GM23338 (cell line): Measurements from ENCODE around the gene RIPK1.

Source experiments
- EZH2 ChIP-seq: fragments of 200-600 bp; sonication (generic); IDR thresholded peaks from one replicate; pipeline ENCODE4 v1.8.0; 2017; ENCODE audit warnings: antibody characterized with exemption, mild to moderate bottlenecking, low read depth; ENCODE audit not compliant: unreplicated experiment
- EZH2phosphoT487 ChIP-seq: fragments of 200-600 bp; sonication (generic); IDR thresholded peaks from one replicate; pipeline ENCODE4 v1.8.1; 2018; ENCODE audit warnings: antibody characterized with exemption; ENCODE audit not compliant: unreplicated experiment
- JUNB ChIP-seq: IDR thresholded peaks from one replicate; pipeline ENCODE4 v1.6.1; 2016; ENCODE audit warnings: antibody characterized with exemption; ENCODE audit not compliant: unreplicated experiment
- NANOG ChIP-seq: IDR thresholded peaks from 2 replicates; pipeline ENCODE4 v1.6.1; 2016; ENCODE audit warnings: antibody characterized with exemption, borderline replicate concordance
- POLR2AphosphoS5 ChIP-seq: IDR thresholded peaks from 2 replicates; pipeline ENCODE4 v1.6.1; 2016; ENCODE audit warnings: antibody characterized with exemption, low read depth
- STAT1 ChIP-seq: IDR thresholded peaks from one replicate; pipeline ENCODE4 v1.6.1; 2016; ENCODE audit warnings: antibody characterized with exemption; ENCODE audit not compliant: unreplicated experiment
- TF ChIP-seq, protein P1 (sequence below), 2 experiments: fragments of 200-600 bp in 1 of 2; sonication (generic) in 1 of 2; conservative IDR thresholded peaks; 2 replicates each; pipeline versions ENCODE4 v1.5.1 to v1.6.1; 2016 to 2017; ENCODE audit warnings: antibody characterized with exemption in 2 of 2, low read depth in 2 of 2, mild to moderate bottlenecking in 2 of 2, moderate library complexity in 1 of 2
- TF ChIP-seq, protein P2 (sequence below): IDR thresholded peaks from one replicate; pipeline ENCODE4 v1.6.1; 2018; ENCODE audit warnings: antibody characterized with exemption; ENCODE audit not compliant: unreplicated experiment
- TF ChIP-seq, protein P3 (sequence below): IDR thresholded peaks from 2 replicates; pipeline ENCODE4 v1.6.1; 2016; ENCODE audit warnings: antibody characterized with exemption

DNA sequence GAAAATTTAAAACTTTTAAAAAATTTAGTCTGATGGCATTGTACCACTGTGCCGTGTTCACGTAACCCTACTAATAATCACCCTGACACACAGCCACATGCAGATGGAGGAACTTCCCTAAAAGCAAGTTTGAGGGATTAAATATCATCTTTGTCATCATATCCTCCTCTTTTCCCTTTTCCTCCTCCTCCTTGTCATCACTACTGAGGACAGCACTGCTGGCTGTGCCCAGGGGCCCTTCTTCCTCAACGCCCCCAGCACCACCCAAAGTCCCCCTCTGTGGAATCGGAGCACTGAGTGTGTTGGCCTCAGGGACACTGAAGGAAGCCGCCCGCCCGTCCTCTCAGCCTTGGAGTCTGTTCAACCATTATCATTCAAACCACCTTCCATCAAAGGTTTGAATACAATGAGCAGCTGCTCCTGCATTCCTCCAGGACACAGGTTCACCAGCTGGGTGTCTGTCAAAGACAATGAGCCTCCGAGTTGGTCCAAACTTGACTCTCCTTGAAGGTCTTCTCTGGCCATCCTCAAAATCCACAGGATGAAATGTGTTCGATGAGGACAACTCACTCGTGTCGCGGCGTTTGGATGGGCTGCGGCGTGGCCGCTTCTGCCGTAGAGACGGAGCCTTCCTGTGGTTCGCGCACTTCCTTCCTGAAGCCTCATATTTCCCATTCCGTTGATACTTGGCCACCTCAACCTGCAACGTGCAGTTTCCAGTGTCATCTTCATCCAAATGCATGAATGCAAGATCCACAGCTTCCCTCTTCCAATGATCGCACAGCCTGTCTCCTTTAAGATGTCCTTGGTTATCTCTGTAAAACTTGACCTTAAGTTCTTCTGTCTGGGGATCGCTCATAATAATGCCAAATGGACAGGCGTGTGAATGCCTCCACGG is 45.3 kb upstream of the RIPK1 start:
- TF ChIP-seq, protein P1, sequence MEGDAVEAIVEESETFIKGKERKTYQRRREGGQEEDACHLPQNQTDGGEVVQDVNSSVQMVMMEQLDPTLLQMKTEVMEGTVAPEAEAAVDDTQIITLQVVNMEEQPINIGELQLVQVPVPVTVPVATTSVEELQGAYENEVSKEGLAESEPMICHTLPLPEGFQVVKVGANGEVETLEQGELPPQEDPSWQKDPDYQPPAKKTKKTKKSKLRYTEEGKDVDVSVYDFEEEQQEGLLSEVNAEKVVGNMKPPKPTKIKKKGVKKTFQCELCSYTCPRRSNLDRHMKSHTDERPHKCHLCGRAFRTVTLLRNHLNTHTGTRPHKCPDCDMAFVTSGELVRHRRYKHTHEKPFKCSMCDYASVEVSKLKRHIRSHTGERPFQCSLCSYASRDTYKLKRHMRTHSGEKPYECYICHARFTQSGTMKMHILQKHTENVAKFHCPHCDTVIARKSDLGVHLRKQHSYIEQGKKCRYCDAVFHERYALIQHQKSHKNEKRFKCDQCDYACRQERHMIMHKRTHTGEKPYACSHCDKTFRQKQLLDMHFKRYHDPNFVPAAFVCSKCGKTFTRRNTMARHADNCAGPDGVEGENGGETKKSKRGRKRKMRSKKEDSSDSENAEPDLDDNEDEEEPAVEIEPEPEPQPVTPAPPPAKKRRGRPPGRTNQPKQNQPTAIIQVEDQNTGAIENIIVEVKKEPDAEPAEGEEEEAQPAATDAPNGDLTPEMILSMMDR (conservative IDR thresholded peaks at IDR 0.05; ENCODE audit: low read depth in 2 of 2), result no peak
- TF ChIP-seq EZH2 (no peak), EZH2phosphoT487 (no peak), POLR2AphosphoS5 (no peak), NANOG (no peak), JUNB (no peak), STAT1 (no peak)
- TF ChIP-seq, protein P2, sequence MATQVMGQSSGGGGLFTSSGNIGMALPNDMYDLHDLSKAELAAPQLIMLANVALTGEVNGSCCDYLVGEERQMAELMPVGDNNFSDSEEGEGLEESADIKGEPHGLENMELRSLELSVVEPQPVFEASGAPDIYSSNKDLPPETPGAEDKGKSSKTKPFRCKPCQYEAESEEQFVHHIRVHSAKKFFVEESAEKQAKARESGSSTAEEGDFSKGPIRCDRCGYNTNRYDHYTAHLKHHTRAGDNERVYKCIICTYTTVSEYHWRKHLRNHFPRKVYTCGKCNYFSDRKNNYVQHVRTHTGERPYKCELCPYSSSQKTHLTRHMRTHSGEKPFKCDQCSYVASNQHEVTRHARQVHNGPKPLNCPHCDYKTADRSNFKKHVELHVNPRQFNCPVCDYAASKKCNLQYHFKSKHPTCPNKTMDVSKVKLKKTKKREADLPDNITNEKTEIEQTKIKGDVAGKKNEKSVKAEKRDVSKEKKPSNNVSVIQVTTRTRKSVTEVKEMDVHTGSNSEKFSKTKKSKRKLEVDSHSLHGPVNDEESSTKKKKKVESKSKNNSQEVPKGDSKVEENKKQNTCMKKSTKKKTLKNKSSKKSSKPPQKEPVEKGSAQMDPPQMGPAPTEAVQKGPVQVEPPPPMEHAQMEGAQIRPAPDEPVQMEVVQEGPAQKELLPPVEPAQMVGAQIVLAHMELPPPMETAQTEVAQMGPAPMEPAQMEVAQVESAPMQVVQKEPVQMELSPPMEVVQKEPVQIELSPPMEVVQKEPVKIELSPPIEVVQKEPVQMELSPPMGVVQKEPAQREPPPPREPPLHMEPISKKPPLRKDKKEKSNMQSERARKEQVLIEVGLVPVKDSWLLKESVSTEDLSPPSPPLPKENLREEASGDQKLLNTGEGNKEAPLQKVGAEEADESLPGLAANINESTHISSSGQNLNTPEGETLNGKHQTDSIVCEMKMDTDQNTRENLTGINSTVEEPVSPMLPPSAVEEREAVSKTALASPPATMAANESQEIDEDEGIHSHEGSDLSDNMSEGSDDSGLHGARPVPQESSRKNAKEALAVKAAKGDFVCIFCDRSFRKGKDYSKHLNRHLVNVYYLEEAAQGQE, result no peak
- TF ChIP-seq, protein P3, sequence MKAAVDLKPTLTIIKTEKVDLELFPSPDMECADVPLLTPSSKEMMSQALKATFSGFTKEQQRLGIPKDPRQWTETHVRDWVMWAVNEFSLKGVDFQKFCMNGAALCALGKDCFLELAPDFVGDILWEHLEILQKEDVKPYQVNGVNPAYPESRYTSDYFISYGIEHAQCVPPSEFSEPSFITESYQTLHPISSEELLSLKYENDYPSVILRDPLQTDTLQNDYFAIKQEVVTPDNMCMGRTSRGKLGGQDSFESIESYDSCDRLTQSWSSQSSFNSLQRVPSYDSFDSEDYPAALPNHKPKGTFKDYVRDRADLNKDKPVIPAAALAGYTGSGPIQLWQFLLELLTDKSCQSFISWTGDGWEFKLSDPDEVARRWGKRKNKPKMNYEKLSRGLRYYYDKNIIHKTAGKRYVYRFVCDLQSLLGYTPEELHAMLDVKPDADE, result no peak
